ENCODE data around the gene SEMA7A.

DNA sequence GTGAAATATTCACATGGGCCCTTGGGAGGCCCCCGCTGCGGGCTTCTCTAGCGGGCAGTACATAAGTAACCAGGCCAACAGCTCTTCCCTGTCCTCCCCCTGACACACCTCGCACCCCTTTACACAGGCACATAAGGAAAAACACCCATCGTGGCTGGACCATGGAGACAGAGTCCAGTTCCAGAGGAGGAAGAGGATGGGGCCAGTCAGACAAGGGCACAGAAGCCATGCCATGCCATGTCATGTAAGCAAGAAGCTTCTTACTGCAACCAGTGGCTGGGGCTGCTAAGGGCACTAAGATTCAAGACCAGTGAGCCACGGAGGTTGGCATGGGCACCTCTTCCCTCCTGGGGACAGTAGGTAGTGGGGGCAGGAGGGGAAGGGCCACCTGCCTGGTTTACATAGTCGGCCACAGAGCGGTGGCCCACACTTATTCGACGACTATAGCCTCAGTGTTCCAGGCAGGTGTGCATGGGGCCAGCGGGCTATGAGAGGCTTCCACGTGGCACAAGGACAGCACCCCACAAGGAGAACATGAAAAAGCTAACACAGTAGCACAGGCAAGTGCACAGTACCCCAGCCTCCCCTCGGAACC lies 60.6 kb downstream of the SEMA7A start:
- TF ChIP-seq GATA2 (IDR thresholded peaks at IDR 0.05; ENCODE audit: low read depth, low read length): no peak
- no peak for TF ChIP-seq GATA3 (IDR thresholded peaks at IDR 0.05; ENCODE audit: low read depth, low read length)
